RWPE2 (cell line): ENCODE measurements around the gene CITED4.

Experiments
- ATAC-seq: fragments of 200-7000 bp; cut with Tn5 transposase; 3 replicates; pipeline ENCODE4 v1.9.1; 2021; ENCODE audit warnings: low read depth
- DNase-seq: peaks from one replicate; pipeline ENCODE4 v3.0.0-alpha.2; 2020; ENCODE audit warnings: low spot score
- H3K27ac ChIP-seq: fragments of 450-650 bp; 2 replicates; pipeline ENCODE4 v1.5.1; 2017; ENCODE audit warnings: mild to moderate bottlenecking; ENCODE audit not compliant: poor library complexity, severe bottlenecking
- H3K27me3 ChIP-seq: fragments of 250-450 bp; sonication (Bioruptor Pico); 2 replicates; pipeline ENCODE4 v1.5.1; 2021; ENCODE audit warnings: mild to moderate bottlenecking, moderate library complexity; ENCODE audit not compliant: insufficient read depth, poor library complexity, severe bottlenecking
- H3K36me3 ChIP-seq: fragments of 250-450 bp; sonication (Bioruptor Pico); 2 replicates; pipeline ENCODE4 v1.5.1; 2020; ENCODE audit warnings: low read depth, mild to moderate bottlenecking, moderate library complexity
- H3K4me1 ChIP-seq: fragments of 250-450 bp; sonication (Bioruptor Pico); 2 replicates; pipeline ENCODE4 v1.5.1; 2021; ENCODE audit warnings: mild to moderate bottlenecking, moderate library complexity; ENCODE audit not compliant: insufficient read depth, poor library complexity, severe bottlenecking
- H3K4me3 ChIP-seq: fragments of 250-450 bp; sonication (Bioruptor Pico); 2 replicates; pipeline ENCODE4 v1.5.1; 2021; ENCODE audit warnings: mild to moderate bottlenecking, moderate library complexity; ENCODE audit not compliant: severe bottlenecking
- H3K9me3 ChIP-seq: fragments of 250-450 bp; sonication (Bioruptor Pico); 2 replicates; pipeline ENCODE4 v1.5.1; 2021; ENCODE audit warnings: mild to moderate bottlenecking, moderate library complexity; ENCODE audit not compliant: severe bottlenecking
- TF ChIP-seq, protein P1 (sequence below): fragments of 450-650 bp; IDR thresholded peaks from one replicate; pipeline ENCODE4 v1.5.1; 2017; ENCODE audit warnings: mild to moderate bottlenecking, moderate library complexity; ENCODE audit not compliant: poor library complexity, severe bottlenecking

Gene CITED4

DNA sequence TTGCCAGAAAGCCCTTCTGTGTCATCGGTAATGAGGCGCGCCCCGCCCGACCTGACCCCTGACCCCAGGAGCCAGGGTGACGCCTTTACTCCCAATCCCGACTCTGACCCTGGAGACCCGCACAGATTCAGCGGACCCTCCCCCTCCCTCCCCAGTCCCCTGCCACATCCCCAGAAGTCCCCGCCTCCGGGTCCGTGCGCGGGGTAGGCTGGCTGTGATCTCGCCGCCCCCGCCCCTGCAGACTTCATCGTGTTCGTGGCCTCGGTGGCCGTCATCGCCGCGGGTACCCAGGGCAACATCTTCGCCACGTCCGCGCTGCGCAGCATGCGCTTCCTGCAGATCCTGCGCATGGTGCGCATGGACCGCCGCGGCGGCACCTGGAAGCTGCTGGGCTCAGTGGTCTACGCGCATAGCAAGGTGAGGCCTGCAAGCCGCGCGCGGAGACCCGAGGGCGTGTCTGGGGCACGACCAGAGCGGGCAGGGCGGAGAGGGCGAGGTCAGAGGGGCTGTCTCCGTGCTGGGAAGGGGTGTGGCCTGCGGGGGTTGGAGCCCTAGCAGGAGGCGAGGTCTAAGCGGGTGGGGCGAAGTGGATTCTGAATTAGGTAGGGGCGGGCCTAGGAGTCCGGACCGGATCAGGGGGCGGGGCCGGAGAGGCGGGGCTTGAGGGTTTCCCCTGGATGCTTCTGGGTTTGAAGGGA is 43.8 kb downstream of the CITED4 start:
- TF ChIP-seq, protein P1, sequence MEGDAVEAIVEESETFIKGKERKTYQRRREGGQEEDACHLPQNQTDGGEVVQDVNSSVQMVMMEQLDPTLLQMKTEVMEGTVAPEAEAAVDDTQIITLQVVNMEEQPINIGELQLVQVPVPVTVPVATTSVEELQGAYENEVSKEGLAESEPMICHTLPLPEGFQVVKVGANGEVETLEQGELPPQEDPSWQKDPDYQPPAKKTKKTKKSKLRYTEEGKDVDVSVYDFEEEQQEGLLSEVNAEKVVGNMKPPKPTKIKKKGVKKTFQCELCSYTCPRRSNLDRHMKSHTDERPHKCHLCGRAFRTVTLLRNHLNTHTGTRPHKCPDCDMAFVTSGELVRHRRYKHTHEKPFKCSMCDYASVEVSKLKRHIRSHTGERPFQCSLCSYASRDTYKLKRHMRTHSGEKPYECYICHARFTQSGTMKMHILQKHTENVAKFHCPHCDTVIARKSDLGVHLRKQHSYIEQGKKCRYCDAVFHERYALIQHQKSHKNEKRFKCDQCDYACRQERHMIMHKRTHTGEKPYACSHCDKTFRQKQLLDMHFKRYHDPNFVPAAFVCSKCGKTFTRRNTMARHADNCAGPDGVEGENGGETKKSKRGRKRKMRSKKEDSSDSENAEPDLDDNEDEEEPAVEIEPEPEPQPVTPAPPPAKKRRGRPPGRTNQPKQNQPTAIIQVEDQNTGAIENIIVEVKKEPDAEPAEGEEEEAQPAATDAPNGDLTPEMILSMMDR, result no peak
- Histone ChIP-seq H3K27me3 (no peaks in the 10 kb centered on the region), H3K36me3 (no peaks in the 10 kb centered on the region), H3K4me1 (no peaks in the 10 kb centered on the region), H3K4me3 (peak overlapping the region; percentile 18), H3K27ac (no peak overlapping the region), H3K9me3 (no peaks in the 10 kb centered on the region)
- DNase-seq, result no peak
- ATAC-seq, result peak; percentile 87

DNA sequence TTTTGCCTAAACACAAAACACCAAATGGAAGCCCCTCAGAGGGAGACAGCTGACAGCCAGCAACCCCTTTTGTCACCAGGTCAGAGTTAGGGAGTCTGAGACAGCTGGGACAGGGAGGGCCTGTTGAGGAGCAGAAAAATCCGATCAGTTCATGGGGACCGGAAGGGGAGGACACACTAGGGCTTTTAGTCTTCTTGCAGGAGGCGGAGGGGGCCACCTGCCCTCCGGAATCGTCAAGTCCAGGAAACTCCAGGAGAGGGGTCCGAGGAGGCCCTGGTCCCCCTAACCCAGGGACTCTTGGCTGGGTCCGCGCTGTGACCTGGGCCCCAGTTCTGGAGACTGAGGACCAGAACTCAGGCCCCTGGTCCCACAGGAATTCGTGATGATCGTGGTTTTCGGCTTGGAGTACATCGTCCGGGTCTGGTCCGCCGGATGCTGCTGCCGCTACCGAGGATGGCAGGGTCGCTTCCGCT is 44.3 kb downstream of the CITED4 start:
- H3K27ac ChIP-seq, result no peak overlapping the region
- TF ChIP-seq, protein P1, result no peak
- H3K4me1 ChIP-seq, result no peaks in the 10 kb centered on the region
- DNase-seq (no peak), ATAC-seq (no peak)
- no peak overlapping the region for H3K4me3 ChIP-seq
- H3K27me3 ChIP-seq, result no peaks in the 10 kb centered on the region
- no peaks in the 10 kb centered on the region for H3K9me3 ChIP-seq
- H3K36me3 ChIP-seq, result no peaks in the 10 kb centered on the region

DNA sequence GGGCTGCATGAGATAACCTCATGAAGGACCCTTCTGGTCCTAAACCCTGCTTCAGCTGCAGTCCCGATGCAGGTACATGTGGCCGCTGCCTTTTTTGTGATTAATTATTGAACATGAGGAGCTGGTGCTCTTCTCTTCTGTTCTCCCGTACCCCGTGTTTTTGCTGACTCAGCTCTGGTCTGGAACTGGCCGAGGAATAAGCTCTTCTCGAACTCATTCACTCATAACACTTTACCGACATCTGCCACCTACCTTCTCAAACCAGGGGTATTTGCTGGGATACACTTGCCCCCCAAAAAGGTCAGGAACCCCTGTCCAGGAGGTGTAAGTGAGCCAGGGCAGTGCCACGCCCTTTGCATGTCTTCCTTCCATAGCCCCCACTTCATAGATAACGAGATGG is 46.7 kb downstream of the CITED4 start:
- H3K27me3 ChIP-seq, result no peaks in the 10 kb centered on the region
- no peaks in the 10 kb centered on the region for H3K36me3 ChIP-seq
- ATAC-seq (no peak), DNase-seq (no peak)
- no peak overlapping the region for H3K4me3 ChIP-seq
- H3K4me1 ChIP-seq, result no peaks in the 10 kb centered on the region
- TF ChIP-seq, protein P1, result no peak
- no peak overlapping the region for H3K27ac ChIP-seq
- H3K9me3 ChIP-seq, result no peaks in the 10 kb centered on the region
